Thyroid gland (tissue), 4 donors: Measurements from ENCODE around the gene SLC66A3. TPM values are rescaled to one million over a fixed set of nuclear protein-coding genes. Genes with fewer than 3 reads are reported as not detected.

Experiments used
- DNase-seq, 2 donors: peaks; one replicate each; pipeline ENCODE4 v3.0.0-alpha.2; 2019
- H3K27ac ChIP-seq, 3 donors: fragments of 200-600 bp; sonication (generic); 1 replicate in 2 of 3; 2 replicates in 1 of 3; pipeline ENCODE4 v1.5.1; 2016 to 2019; ENCODE audit warnings: mild to moderate bottlenecking in 1 of 3, moderate library complexity in 1 of 3
- H3K27me3 ChIP-seq: fragments of 200-600 bp; sonication (generic); one replicate; pipeline ENCODE4 v1.5.1; 2019
- H3K36me3 ChIP-seq, 2 donors: fragments of 200-600 bp; sonication (generic); one replicate each; pipeline ENCODE4 v1.5.1; 2016 to 2019
- H3K4me1 ChIP-seq, 2 donors: fragments of 200-600 bp; sonication (generic); one replicate each; pipeline ENCODE4 v1.5.1; 2017 to 2019
- H3K4me3 ChIP-seq, 3 donors: fragments of 200-600 bp; sonication (generic); replicated peaks in 1 of 3; 1 replicate in 2 of 3; 2 replicates in 1 of 3; pipeline ENCODE4 v1.5.1; 2016; ENCODE audit warnings: mild to moderate bottlenecking in 1 of 3
- H3K9me3 ChIP-seq: fragments of 200-600 bp; sonication (generic); one replicate; pipeline ENCODE4 v1.5.1; 2017
- POLR2A ChIP-seq, 2 donors: fragments of 450-650 bp; IDR thresholded peaks; one replicate each; pipeline ENCODE4 v1.6.1; 2017; ENCODE audit warnings: antibody characterized with exemption in 2 of 2, mild to moderate bottlenecking in 2 of 2, moderate library complexity in 1 of 2
- WGBS, 2 donors: methylation state at CpG; one replicate each; pipeline ENCODE4 v1.1.5; 2017; 5-methylcytosine and 5-hydroxymethylcytosine counted together
- intact Hi-C: fragments of 100-400 bp; cut with DNase I; formaldehyde crosslinking; loops from one replicate; pipeline ENCODE4 v1.15.1; 2023
- total RNA-seq, 4 donors: library from RNA; depleted of rRNA; stranded (reverse); fragments of >200 nt; gene quantifications; one replicate each; pipeline ENCODE4 v1.2.3, GENCODE V29; 2016
- TF ChIP-seq, protein P1 (sequence below), 6 experiments: fragments of 200-600 bp in 3 of 6; fragments of 450-650 bp in 3 of 6; sonication (generic) in 3 of 6; IDR thresholded peaks; one replicate each; pipeline ENCODE4 v1.5.1; 2016 to 2019; ENCODE audit warnings: antibody characterized with exemption in 6 of 6, mild to moderate bottlenecking in 2 of 6, inconsistent platforms in 1 of 6, moderate library complexity in 1 of 6

Gene SLC66A3
- total RNA-seq, 4 donors from 2014 or later = 30.8 to 68.7 (median 43.2) TPM

- Histone ChIP-seq H3K4me3 (no peak overlapping the region), H3K27me3 (no peaks in the 10 kb centered on the region), H3K36me3 (no peaks in the 10 kb centered on the region), H3K4me1 (peaks cover 5 to 13% of the 10 kb centered on the region in 2 donors), H3K27ac (no peak overlapping the region), H3K9me3 (no peaks in the 10 kb centered on the region)
- intact Hi-C loops = no loop called here
- 93 to 94% methylated on average over 12 to 13 of the region's 13 CpGs for WGBS, 2 donors
- DNase-seq = no peak
- TF ChIP-seq POLR2A (IDR thresholded peaks at IDR 0.05) = no peak
- TF ChIP-seq, protein P1, sequence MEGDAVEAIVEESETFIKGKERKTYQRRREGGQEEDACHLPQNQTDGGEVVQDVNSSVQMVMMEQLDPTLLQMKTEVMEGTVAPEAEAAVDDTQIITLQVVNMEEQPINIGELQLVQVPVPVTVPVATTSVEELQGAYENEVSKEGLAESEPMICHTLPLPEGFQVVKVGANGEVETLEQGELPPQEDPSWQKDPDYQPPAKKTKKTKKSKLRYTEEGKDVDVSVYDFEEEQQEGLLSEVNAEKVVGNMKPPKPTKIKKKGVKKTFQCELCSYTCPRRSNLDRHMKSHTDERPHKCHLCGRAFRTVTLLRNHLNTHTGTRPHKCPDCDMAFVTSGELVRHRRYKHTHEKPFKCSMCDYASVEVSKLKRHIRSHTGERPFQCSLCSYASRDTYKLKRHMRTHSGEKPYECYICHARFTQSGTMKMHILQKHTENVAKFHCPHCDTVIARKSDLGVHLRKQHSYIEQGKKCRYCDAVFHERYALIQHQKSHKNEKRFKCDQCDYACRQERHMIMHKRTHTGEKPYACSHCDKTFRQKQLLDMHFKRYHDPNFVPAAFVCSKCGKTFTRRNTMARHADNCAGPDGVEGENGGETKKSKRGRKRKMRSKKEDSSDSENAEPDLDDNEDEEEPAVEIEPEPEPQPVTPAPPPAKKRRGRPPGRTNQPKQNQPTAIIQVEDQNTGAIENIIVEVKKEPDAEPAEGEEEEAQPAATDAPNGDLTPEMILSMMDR (IDR thresholded peaks at IDR 0.05) = no peak
Observed at GRCh38 chr2:11156396-11157075, 1.3 kb downstream of the SLC66A3 start.

DNA sequence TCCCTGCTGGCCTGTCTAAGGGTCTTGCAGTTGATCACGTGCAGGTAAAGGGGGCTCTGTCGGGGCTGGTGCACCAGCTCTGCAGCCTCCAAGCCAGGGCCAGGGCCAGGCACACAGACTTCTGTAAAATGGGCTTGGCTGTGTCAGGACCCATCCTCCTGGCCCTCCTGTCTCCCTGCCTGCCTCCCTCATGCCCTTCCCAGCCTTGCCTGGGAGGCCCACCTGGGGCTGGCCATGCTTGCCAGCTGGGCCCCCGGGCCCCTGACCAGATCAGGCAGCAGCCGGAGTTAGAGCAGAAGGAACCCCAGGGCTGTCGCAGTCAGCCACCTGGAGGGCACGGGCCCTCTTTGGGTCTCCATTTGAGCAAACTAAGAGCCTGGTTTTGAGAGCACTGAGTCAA is 2.0 kb downstream of the SLC66A3 start:
- WGBS, 2 donors = 92 to 100% methylated on average over 4 to 6 of the region's 6 CpGs
- peaks cover 5 to 13% of the 10 kb centered on the region in 2 donors for H3K4me1 ChIP-seq
- intact Hi-C loops = no loop called here
- H3K4me3 ChIP-seq = no peak overlapping the region
- no peaks in the 10 kb centered on the region for H3K27me3 ChIP-seq
- TF ChIP-seq, protein P1 (IDR thresholded peaks at IDR 0.05) = no peak
- no peak for TF ChIP-seq POLR2A (IDR thresholded peaks at IDR 0.05)
- H3K27ac ChIP-seq = no peak overlapping the region
- no peaks in the 10 kb centered on the region for H3K36me3 ChIP-seq
- no peak for DNase-seq
- no peaks in the 10 kb centered on the region for H3K9me3 ChIP-seq

DNA sequence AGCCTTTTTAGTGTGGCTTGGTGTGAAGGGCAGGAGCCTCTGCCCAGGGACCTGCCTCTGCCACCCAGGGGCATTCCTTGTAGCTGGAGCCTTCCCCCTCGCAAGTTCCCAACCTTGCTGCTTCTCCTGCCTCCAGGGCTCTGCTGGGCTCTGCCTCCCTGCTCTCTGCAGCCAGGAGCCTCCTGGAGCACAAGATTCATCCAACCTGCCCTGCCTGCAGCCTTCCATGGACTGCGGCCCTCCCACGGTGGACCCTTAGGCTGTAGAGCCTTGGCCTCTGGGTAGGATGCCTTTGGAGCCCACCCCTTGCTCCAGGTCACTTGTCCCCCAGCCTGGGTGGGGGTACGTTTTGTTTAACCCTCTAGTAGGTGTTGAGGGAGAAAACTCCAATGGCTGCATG is 2.5 kb downstream of the SLC66A3 start:
- DNase-seq = no peak
- Histone ChIP-seq H3K4me3 (no peak overlapping the region), H3K9me3 (no peaks in the 10 kb centered on the region), H3K27me3 (no peaks in the 10 kb centered on the region), H3K4me1 (peaks cover 5 to 13% of the 10 kb centered on the region in 2 donors), H3K27ac (no peak overlapping the region), H3K36me3 (no peaks in the 10 kb centered on the region)
- WGBS, 2 donors = 92 to 95% methylated on average over 4 of the region's 4 CpGs
- intact Hi-C loops = no loop called here
- TF ChIP-seq, protein P1 (IDR thresholded peaks at IDR 0.05) = no peak
- TF ChIP-seq POLR2A (IDR thresholded peaks at IDR 0.05) = no peak

DNA sequence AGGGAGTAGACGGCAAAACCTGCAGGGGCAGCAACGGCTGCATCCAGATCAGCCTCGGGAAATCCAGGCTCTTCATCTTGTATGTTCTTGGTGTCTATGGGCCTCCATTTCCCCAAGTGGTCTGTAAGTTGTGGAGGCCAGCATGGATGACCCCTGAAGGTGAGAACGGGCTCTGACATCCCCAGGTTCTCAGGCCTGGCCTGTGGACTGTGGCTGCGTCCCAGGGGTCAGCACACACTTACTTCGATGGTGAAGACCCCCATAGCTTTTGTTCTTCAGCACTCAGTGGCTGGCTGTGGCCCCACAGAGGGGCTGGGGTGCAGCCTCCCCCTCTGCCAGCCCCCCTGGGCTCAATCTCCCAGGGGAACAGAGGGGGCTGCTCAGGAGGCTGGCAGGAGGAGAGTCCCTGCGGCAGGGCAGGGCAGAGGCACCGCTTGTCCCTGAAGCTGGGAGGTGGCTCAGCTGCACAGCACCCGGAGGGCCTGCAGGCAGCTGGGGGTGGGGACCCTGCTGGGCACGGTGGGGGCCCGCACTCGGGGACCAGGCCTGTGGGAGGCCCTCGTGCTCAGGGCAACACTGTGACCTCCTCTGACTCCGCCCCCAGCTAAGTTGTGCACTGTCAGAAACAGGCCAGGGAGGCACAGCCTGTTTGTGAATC is 3.8 kb downstream of the SLC66A3 start:
- no peak overlapping the region for H3K4me3 ChIP-seq
- no peak for TF ChIP-seq POLR2A (IDR thresholded peaks at IDR 0.05)
- TF ChIP-seq, protein P1 (IDR thresholded peaks at IDR 0.05) = no peak
- H3K36me3 ChIP-seq = no peaks in the 10 kb centered on the region
- H3K27ac ChIP-seq = no peak overlapping the region
- H3K4me1 ChIP-seq = peaks cover 5 to 13% of the 10 kb centered on the region in 2 donors
- DNase-seq = no peak
- intact Hi-C loops = no loop called here
- no peaks in the 10 kb centered on the region for H3K9me3 ChIP-seq
- H3K27me3 ChIP-seq = no peaks in the 10 kb centered on the region
- 89 to 94% methylated on average over 4 to 6 of the region's 14 CpGs for WGBS, 2 donors

DNA sequence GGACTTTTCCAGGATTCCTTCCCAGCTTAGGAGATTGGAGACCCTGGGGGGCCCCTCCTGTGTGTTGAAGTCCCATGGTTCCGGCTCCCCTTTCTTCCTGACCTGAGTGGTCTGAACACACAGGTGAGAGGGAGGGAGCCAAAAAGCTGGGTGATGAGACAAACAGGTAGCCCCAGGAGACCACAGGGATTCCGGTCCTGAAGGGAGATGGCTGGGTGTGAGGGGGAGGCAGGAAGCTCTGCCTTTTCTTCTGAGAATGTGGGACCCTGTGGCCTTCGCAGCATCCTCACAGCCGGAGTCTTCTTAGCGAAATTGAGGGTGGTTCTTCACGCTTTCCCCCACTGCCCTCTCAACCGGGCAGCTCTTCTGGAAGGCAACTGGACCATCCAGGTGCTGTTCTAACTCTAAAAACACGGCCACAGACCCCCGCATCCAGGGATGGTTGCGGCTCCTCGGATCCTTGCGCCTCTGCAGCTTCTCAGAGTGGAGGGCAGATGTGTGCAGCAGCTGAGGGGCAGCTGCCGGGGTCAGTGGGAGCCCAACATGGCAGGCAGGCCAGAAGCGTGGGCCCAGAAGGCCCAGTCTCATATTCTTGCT is 4.4 kb downstream of the SLC66A3 start:
- Histone ChIP-seq H3K27me3 (no peaks in the 10 kb centered on the region), H3K4me1 (peaks cover 5 to 9% of the 10 kb centered on the region in 2 donors), H3K36me3 (no peaks in the 10 kb centered on the region), H3K27ac (no peak overlapping the region), H3K9me3 (no peaks in the 10 kb centered on the region), H3K4me3 (no peak overlapping the region)
- DNase-seq = no peak
- TF ChIP-seq, protein P1 (IDR thresholded peaks at IDR 0.05) = no peak
- no peak for TF ChIP-seq POLR2A (IDR thresholded peaks at IDR 0.05)
- intact Hi-C loops = no loop called here
- 94 to 100% methylated on average over 9 to 14 of the region's 14 CpGs for WGBS, 2 donors
